ENCODE data around the gene B4GALNT4. TPM values are rescaled to one million over a fixed set of nuclear protein-coding genes. Genes with fewer than 3 reads are reported as not detected.
"Not testable (repeated sequence)": the region's sequence is repeated elsewhere in the genome, so short reads cannot be mapped to it uniquely, and the experiment has no call there.

The B4GALNT4 gene
- polyA plus RNA-seq, 1 experiment, result 5.4 TPM

DNA sequence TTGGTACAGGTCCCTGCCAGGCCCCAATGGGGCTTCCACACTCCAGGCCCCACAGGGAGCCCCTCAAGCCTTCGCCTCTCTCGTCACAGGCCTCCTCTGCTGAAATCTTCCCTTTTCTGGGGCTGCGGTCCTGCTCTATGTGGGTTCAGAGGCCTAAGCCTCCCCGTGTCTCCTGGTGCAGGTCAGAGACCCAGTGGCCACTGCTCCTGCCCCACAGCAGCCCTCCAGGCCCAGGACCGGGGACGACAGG is 42.8 kb upstream of the B4GALNT4 start:
- Histone ChIP-seq H3K36me3 (ENCODE audit: control insufficient read depth, insufficient read depth, low read length) (no peaks in the 10 kb centered on the region), H3K4me3 (ENCODE audit: low read depth, low read length) (no peak overlapping the region), H3K27me3 (ENCODE audit: control insufficient read depth, insufficient read depth, low read length) (no peaks in the 10 kb centered on the region)
- ChIA-PET CTCF (interaction anchor here (1.1 kb wide), 1 partner anchor 9 kb away, joined by 5 read pairs; no protein-coding TSS in a partner anchor), POLR2A (interaction anchor here (0.6 kb wide), 1 partner anchor 19 kb away, joined by 3 read pairs; the partner anchor contains the start of gene IFITM2)
- TF ChIP-seq, protein P1, sequence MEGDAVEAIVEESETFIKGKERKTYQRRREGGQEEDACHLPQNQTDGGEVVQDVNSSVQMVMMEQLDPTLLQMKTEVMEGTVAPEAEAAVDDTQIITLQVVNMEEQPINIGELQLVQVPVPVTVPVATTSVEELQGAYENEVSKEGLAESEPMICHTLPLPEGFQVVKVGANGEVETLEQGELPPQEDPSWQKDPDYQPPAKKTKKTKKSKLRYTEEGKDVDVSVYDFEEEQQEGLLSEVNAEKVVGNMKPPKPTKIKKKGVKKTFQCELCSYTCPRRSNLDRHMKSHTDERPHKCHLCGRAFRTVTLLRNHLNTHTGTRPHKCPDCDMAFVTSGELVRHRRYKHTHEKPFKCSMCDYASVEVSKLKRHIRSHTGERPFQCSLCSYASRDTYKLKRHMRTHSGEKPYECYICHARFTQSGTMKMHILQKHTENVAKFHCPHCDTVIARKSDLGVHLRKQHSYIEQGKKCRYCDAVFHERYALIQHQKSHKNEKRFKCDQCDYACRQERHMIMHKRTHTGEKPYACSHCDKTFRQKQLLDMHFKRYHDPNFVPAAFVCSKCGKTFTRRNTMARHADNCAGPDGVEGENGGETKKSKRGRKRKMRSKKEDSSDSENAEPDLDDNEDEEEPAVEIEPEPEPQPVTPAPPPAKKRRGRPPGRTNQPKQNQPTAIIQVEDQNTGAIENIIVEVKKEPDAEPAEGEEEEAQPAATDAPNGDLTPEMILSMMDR (IDR thresholded peaks at IDR 0.05; ENCODE audit: insufficient read depth, low read depth, low read length), result no peak
- no peak for DNase-seq (ENCODE audit: low read depth)

DNA sequence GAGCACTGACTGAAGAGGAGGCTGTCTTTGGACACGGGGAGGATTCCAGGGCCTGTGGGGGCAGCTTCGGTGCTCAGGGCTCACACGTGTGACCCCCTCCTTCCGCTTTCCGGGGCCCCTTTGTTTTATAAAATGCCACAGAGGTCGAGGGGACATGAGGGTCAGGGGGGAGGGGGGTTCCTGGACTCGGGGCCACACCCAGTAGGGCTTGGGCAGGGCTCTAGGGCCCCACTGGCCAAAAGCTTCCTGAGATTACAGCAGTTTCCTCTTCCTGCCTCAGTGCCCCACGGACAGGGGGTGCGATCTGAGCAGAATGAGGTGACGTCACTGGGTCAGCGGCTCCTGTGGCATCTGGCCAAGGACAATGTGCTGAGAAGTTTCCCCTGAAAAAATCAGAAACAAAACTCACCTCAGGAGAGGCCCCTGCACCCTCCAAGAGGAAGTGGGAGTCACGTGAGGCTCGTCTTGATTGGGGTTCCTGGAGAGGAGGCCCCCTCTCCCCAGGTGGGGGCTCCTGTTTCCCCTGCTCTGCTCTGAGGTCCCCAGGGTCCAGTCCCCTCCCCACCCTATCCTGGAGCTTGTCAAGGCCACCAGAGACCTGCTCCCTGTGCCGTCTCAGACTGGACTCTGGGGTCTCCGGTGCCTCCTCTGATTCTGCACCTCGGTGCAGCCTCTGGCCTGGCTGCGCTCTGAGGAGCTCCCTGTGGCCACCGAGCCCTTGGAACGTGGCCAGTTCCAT is 42.3 kb upstream of the B4GALNT4 start:
- no peak overlapping the region for H3K4me3 ChIP-seq (ENCODE audit: low read depth, low read length)
- H3K27me3 ChIP-seq (ENCODE audit: control insufficient read depth, insufficient read depth, low read length), result no peaks in the 10 kb centered on the region
- no peak for DNase-seq (ENCODE audit: low read depth)
- ChIA-PET POLR2A (interaction anchor here (0.6 kb wide), 1 partner anchor 19 kb away, joined by 3 read pairs; the partner anchor contains the start of gene IFITM2), CTCF (interaction anchor here (0.7 to 1.1 kb wide), 3 partner anchors 10 to 16 kb away, joined by 3 to 5 read pairs (median 4); no protein-coding TSS in a partner anchor)
- TF ChIP-seq, protein P1 (IDR thresholded peaks at IDR 0.05; ENCODE audit: insufficient read depth, low read depth, low read length), result no peak
- H3K36me3 ChIP-seq (ENCODE audit: control insufficient read depth, insufficient read depth, low read length), result no peaks in the 10 kb centered on the region

DNA sequence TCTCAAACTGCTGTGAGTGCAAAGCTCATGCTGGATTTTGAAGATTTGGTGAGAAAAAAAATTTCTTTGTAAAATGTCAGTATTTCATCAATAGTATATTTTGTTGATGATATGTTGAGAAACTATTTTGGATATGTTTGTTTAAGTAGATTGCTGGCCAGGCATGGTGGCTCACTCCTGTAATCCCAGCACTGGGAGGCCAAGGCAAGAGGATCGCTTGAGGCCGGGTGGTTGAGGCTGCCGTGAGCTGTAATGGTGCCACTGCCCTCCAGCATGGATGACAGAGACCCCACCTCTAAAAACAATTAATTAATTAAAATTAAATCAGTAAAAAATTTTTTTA is 41.7 kb upstream of the B4GALNT4 start:
- no peaks in the 10 kb centered on the region for H3K27me3 ChIP-seq (ENCODE audit: control insufficient read depth, insufficient read depth, low read length)
- no peak overlapping the region for H3K4me3 ChIP-seq (ENCODE audit: low read depth, low read length)
- H3K36me3 ChIP-seq (ENCODE audit: control insufficient read depth, insufficient read depth, low read length), result no peaks in the 10 kb centered on the region
- POLR2A ChIA-PET, result no interaction called here
- no peak for DNase-seq (ENCODE audit: low read depth)
- CTCF ChIA-PET, result interaction anchor here (0.7 to 1.1 kb wide), 3 partner anchors 10 to 15 kb away, joined by 3 to 5 read pairs (median 4); no protein-coding TSS in a partner anchor
- TF ChIP-seq, protein P1 (IDR thresholded peaks at IDR 0.05; ENCODE audit: insufficient read depth, low read depth, low read length), result no peak

DNA sequence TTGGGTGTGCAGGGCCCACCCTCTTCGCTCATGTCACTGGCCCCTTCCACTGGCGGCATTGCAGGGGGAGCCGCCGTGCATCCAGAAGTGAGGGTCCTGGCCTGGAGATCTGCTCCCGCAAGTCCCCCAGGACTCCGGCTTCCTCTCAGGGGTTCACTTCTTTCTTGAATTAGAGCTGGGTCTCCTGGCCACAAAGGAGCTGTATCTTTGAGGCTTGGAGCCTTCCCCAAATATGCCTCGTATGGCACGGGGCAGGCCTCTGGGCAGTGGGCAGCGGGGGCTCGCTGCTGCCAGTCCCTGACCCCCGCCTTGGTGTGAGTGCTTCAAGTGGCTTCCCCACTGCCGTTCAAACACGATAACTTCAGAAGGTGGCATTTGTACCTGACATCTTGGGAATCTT is 41.3 kb upstream of the B4GALNT4 start:
- Histone ChIP-seq H3K36me3 (ENCODE audit: control insufficient read depth, insufficient read depth, low read length) (no peaks in the 10 kb centered on the region), H3K4me3 (ENCODE audit: low read depth, low read length) (no peak overlapping the region), H3K27me3 (ENCODE audit: control insufficient read depth, insufficient read depth, low read length) (no peaks in the 10 kb centered on the region)
- TF ChIP-seq, protein P1 (IDR thresholded peaks at IDR 0.05; ENCODE audit: insufficient read depth, low read depth, low read length), result no peak
- no peak for DNase-seq (ENCODE audit: low read depth)
- POLR2A ChIA-PET, result no interaction called here
- CTCF ChIA-PET, result interaction anchor here (0.7 to 1.1 kb wide), 2 partner anchors 12 to 15 kb away, joined by 3 to 4 read pairs; no protein-coding TSS in a partner anchor

DNA sequence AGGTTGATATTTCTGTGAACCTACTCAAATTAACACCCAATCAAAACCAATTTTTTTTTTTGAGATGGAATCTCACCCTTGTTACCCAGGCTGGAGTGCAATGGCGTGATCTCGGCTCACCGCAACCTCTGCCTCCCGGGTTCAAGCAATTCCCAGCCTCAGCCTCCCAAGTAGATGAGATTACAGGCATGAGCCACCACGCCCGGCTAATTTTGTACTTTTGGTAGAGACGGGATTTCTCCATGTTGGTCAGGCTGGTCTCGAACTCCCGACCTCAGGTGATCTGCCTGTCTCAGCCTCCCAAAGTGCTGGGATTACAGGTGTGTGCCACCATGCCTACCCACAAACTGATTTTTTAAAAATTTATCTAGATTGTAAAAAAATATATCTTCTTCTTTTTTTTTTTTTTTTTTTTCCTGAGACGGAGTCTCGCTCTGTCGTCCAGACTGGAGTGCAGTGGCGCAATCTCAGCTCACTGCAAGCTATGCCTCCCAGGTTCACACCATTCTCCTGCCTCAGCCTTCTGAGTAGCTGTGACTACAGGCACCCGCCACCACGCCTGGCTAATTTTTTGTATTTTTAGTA is 40.7 kb upstream of the B4GALNT4 start:
- CTCF ChIA-PET, result interaction anchor here (0.9 to 1.1 kb wide), 3 partner anchors 10 to 12 kb away, joined by 3 read pairs; no protein-coding TSS in a partner anchor
- DNase-seq (ENCODE audit: low read depth); POLR2A ChIA-PET; H3K36me3 ChIP-seq (ENCODE audit: control insufficient read depth, insufficient read depth, low read length); H3K27me3 ChIP-seq (ENCODE audit: control insufficient read depth, insufficient read depth, low read length); H3K4me3 ChIP-seq (ENCODE audit: low read depth, low read length): not testable (repeated sequence)
